Pancreas (tissue), 10 donors: ENCODE data around the gene CAND2. TPM values are rescaled to one million over a fixed set of nuclear protein-coding genes. Genes with fewer than 3 reads are reported as not detected.
"Not testable (repeated sequence)": the region's sequence is repeated elsewhere in the genome, so short reads cannot be mapped to it uniquely, and the experiment has no call there.

Experiments
- ATAC-seq, 4 donors: fragments of 200-7000 bp; cut with Tn5 transposase; one replicate each; pipeline versions ENCODE4 v1.8.0 to v1.9.1; 2020; ENCODE audit warnings: mild to moderate bottlenecking in 4 of 4, moderate library complexity in 4 of 4
- DNase-seq, 6 donors: peaks; one replicate each; pipeline ENCODE4 v3.0.0-alpha.2; 2020
- FAIRE-seq: peaks from 2 replicates; lab custom pipeline; 2012; peaks lifted over from hg19 to GRCh38; lab: Jason Lieb, UNC
- H3K27ac ChIP-seq, 4 donors: fragments of 200-600 bp; sonication (generic); 1 replicate in 3 of 4; 2 replicates in 1 of 4; pipeline versions ENCODE4 v1.5.0 to v1.8.0; 2020
- H3K27me3 ChIP-seq, 4 donors: fragments of 200-600 bp; one replicate each; pipeline ENCODE4 v1.8.0; 2021
- H3K36me3 ChIP-seq, 3 donors: fragments of 200-600 bp; sonication (generic) in 1 of 3; one replicate each; pipeline versions ENCODE4 v1.5.0 to v1.8.0; 2020 to 2021
- H3K4me1 ChIP-seq, 3 donors: fragments of 200-600 bp; one replicate each; pipeline ENCODE4 v1.8.0; 2021
- H3K4me3 ChIP-seq, 4 donors: fragments of 200-600 bp; sonication (generic) in 2 of 4; one replicate each; pipeline versions ENCODE4 v1.5.0 to v1.8.0; 2020 to 2021
- H3K9me3 ChIP-seq, 4 donors: fragments of 200-600 bp; one replicate each; pipeline ENCODE4 v1.8.0; 2021
- WGBS, 2 donors: extraction: QIAGEN DNeasy Blood & Tissue Kit; methylation state at CpG; one replicate each; pipeline ENCODE4 v1.1.7; 2013; 5-methylcytosine and 5-hydroxymethylcytosine counted together
- intact Hi-C, 3 donors: fragments of 100-400 bp; cut with DNase I; formaldehyde crosslinking; loops; one replicate each; pipeline versions ENCODE4 v1.11.1 to v1.14.2; 2022
- polyA plus RNA-seq, 2 donors: library from polyadenylated mRNA; stranded (reverse); fragments of 200-250 nt; gene quantifications; one replicate each; pipeline ENCODE4 v1.2.3, GENCODE V29; 2013
- total RNA-seq, 6 donors: library from RNA; stranded (reverse); fragmentation: NEBNext Ultra II Directional in 4 of 6; extraction: Animal tissue kit (Norgen Biotek cat#: 25700) in 4 of 6; gene quantifications; one replicate each; pipeline versions ENCODE4 v1.2.1 to v1.2.4, GENCODE V29; 2021 to 2023
- TF ChIP-seq, protein P1 (sequence below), 4 donors: fragments of 200-600 bp; sonication (generic) in 3 of 4; IDR thresholded peaks; one replicate each; pipeline versions ENCODE4 v1.5.0 to v1.8.0; 2021; ENCODE audit warnings: antibody characterized with exemption in 4 of 4
- donor health status: healthy with polysubstance abuse.
- donor health status: DM: no; HTN: no; CAD: no; lungs with moderate emphysema.
- donor health status: DM: no; HTN: no; CAD: no.
- donor health status: control.
- donor health status: control.
- donor health status: Bipolar disorder and iron deficiency.
- donor health status: DM: yes; HTN: yes; CAD: no.
- donor health status: DM: no; HTN: no; CAD: no.
- donor health status: DM: no; HTN: no; CAD: no.
- donor health status: DM: yes; HTN: yes; CAD: no.

The CAND2 gene
- total and polyA plus RNA-seq, 8 donors: 1.6 to 6.2 (median 3.3) TPM

DNA sequence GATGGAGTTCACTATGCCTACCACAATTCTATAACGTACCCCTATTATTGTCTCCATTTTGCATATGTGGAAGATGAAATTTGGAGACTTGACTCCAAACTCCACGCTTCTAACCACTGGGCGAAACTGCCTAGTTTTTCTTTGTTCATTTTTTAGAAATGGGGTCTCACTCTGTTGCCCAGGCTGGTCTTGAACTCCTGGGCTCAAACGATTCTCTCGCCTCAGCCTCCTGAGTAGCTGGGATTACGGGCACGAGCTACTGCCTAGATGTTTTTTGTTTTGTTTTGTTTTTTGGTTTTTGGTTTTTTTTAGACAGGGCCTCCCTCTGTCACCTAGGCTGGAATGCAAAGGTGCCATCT lies 45.5 kb downstream of the CAND2 start:
- no peak for ATAC-seq
- no peaks in the 10 kb centered on the region for H3K27me3 ChIP-seq
- H3K36me3 ChIP-seq: peaks cover 0 to 23% (median 18%) of the 10 kb centered on the region in 3 donors
- peaks cover 8 to 20% (median 15%) of the 10 kb centered on the region in 3 donors for H3K4me1 ChIP-seq
- 33 to 41% methylated on average over 7 of the region's 7 CpGs for WGBS, 2 donors
- intact Hi-C loops: no loop called here
- no peak for DNase-seq
- H3K4me3 ChIP-seq: peak overlapping the region in 2 of 4 donors; percentile 70 to 95
- no peak for FAIRE-seq
- H3K9me3 ChIP-seq: no peaks in the 10 kb centered on the region
- TF ChIP-seq, protein P1, sequence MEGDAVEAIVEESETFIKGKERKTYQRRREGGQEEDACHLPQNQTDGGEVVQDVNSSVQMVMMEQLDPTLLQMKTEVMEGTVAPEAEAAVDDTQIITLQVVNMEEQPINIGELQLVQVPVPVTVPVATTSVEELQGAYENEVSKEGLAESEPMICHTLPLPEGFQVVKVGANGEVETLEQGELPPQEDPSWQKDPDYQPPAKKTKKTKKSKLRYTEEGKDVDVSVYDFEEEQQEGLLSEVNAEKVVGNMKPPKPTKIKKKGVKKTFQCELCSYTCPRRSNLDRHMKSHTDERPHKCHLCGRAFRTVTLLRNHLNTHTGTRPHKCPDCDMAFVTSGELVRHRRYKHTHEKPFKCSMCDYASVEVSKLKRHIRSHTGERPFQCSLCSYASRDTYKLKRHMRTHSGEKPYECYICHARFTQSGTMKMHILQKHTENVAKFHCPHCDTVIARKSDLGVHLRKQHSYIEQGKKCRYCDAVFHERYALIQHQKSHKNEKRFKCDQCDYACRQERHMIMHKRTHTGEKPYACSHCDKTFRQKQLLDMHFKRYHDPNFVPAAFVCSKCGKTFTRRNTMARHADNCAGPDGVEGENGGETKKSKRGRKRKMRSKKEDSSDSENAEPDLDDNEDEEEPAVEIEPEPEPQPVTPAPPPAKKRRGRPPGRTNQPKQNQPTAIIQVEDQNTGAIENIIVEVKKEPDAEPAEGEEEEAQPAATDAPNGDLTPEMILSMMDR (IDR thresholded peaks at IDR 0.05): peak in 2 of 4 donors; percentile 4 to 16
- peak overlapping the region in 3 of 4 donors; percentile 91 to 98 (median 96) for H3K27ac ChIP-seq

GRCh38 chr3:12842469-12842868 lies 46.0 kb downstream of the CAND2 start:
- no peak overlapping the region for H3K4me3 ChIP-seq
- peaks cover 11 to 23% (median 17%) of the 10 kb centered on the region in 3 donors for H3K4me1 ChIP-seq
- FAIRE-seq: no peak
- TF ChIP-seq, protein P1 (IDR thresholded peaks at IDR 0.05): no peak
- H3K27me3 ChIP-seq: no peaks in the 10 kb centered on the region
- H3K9me3 ChIP-seq: no peaks in the 10 kb centered on the region
- WGBS, 2 donors: 87 to 89% methylated on average over 4 of the region's 4 CpGs
- peaks cover 0 to 18% (median 13%) of the 10 kb centered on the region in 3 donors for H3K36me3 ChIP-seq
- no peak for DNase-seq
- no peak for ATAC-seq
- no peak overlapping the region for H3K27ac ChIP-seq
- intact Hi-C loops: no loop called here

DNA sequence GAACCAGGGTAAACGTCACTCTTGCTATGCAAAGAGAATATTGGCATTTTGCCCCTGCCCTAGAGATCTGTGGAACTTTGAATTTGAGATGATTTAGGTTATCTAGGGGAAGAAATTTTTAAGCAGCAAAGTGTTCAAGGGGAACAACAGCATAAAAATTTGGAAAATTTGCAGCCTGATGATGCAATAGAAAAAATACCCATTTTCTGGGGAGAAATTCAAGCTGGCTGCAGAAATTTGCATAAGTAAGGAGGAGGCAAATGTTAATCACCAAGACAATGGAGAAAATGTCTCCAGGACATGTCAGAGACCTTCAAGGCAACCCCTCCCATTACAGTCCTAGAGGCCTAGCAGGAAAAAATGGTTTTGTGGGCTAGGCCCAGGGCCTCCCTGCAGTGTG lies 49.3 kb downstream of the CAND2 start:
- TF ChIP-seq, protein P1 (IDR thresholded peaks at IDR 0.05): no peak
- Histone ChIP-seq H3K27ac (no peak overlapping the region), H3K4me1 (peaks cover 10 to 12% (median 10%) of the 10 kb centered on the region in 3 donors), H3K4me3 (no peak overlapping the region), H3K9me3 (no peaks in the 10 kb centered on the region), H3K27me3 (no peaks in the 10 kb centered on the region), H3K36me3 (no peaks in the 10 kb centered on the region)
- DNase-seq (no peak), ATAC-seq (no peak), FAIRE-seq (no peak)
- intact Hi-C loops: no loop called here
- WGBS, 2 donors: 27 to 32% methylated on average over 1 of the region's 1 CpG

DNA sequence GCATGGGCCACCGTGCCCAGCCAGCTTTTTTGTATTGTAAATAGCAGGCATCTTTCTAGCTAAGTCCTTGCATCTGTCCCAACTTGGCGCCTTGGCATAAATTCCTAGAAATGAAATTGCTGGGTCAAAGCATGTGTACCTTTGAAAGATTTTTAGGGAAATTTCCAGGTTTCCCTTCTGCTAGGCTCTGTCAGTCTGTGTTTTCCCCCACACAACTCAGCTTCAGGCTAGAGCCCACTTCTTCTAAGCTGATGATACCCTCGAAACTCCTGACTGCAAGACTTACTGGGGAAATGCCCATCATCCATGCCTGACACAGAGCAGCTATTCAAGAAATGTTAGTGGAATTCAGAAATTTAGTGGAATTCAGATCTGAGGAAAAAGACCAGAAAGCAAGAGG lies 55.7 kb downstream of the CAND2 start:
- intact Hi-C loops: no loop called here
- H3K27me3 ChIP-seq: no peaks in the 10 kb centered on the region
- H3K27ac ChIP-seq: no peak overlapping the region
- peaks cover 6 to 11% (median 8%) of the 10 kb centered on the region in 3 donors for H3K4me1 ChIP-seq
- no peaks in the 10 kb centered on the region for H3K9me3 ChIP-seq
- TF ChIP-seq, protein P1 (IDR thresholded peaks at IDR 0.05): no peak
- ATAC-seq: no peak
- H3K36me3 ChIP-seq: no peaks in the 10 kb centered on the region
- WGBS, 2 donors: 80 to 83% methylated on average over 3 of the region's 3 CpGs
- DNase-seq: no peak
- no peak for FAIRE-seq
- H3K4me3 ChIP-seq: no peak overlapping the region

GRCh38 chr3:12853847-12854246 lies 57.4 kb downstream of the CAND2 start:
- FAIRE-seq, intact Hi-C loops, H3K4me1 ChIP-seq, H3K4me3 ChIP-seq, H3K9me3 ChIP-seq, H3K36me3 ChIP-seq, H3K27ac ChIP-seq, DNase-seq, H3K27me3 ChIP-seq, ATAC-seq: not testable (repeated sequence)
- WGBS, 2 donors: 71 to 72% methylated on average over 2 of the region's 2 CpGs
